Breast epithelium (tissue), 4 donors: ENCODE measurements around the gene DNAJB12. TPM values are rescaled to one million over a fixed set of nuclear protein-coding genes. Genes with fewer than 3 reads are reported as not detected.

Source experiments
- DNase-seq, 2 donors: peaks; one replicate each; pipeline ENCODE4 v3.0.0-alpha.2; 2019; ENCODE audit warnings: low spot score in 2 of 2
- H3K27ac ChIP-seq, 2 donors: fragments of 200-600 bp; sonication (generic) in 1 of 2; one replicate each; pipeline ENCODE4 v1.5.1; 2016 to 2019; ENCODE audit warnings: mild to moderate bottlenecking in 1 of 2
- H3K27me3 ChIP-seq, 2 donors: fragments of 200-600 bp; sonication (generic) in 1 of 2; one replicate each; pipeline versions ENCODE4 v1.5.1 to v1.6.0; 2017 to 2019; ENCODE audit warnings: control low read depth in 1 of 2, mild to moderate bottlenecking in 1 of 2
- H3K36me3 ChIP-seq: fragments of 200-600 bp; one replicate; pipeline ENCODE4 v1.5.1; 2019
- H3K4me1 ChIP-seq, 2 donors: fragments of 200-600 bp; sonication (generic); one replicate each; pipeline ENCODE4 v1.5.1; 2016 to 2019; ENCODE audit warnings: control low read depth in 1 of 2
- H3K4me3 ChIP-seq, 3 donors: fragments of 200-600 bp; sonication (generic); 1 replicate in 2 of 3; 2 replicates in 1 of 3; pipeline ENCODE4 v1.5.1; 2016 to 2019; ENCODE audit warnings: mild to moderate bottlenecking in 3 of 3, moderate library complexity in 2 of 3
- H3K9me3 ChIP-seq, 2 donors: fragments of 200-600 bp; sonication (generic) in 1 of 2; one replicate each; pipeline ENCODE4 v1.5.1; 2016 to 2019; ENCODE audit warnings: control low read depth in 1 of 2
- CTCF ChIP-seq, 3 donors: fragments of 450-650 bp; IDR thresholded peaks; one replicate each; pipeline ENCODE4 v1.5.1; 2016 to 2017; ENCODE audit warnings: antibody characterized with exemption in 3 of 3, mild to moderate bottlenecking in 3 of 3, moderate library complexity in 3 of 3
- POLR2A ChIP-seq: fragments of 450-650 bp; IDR thresholded peaks from one replicate; pipeline ENCODE4 v1.6.1; 2016; ENCODE audit warnings: antibody characterized with exemption, mild to moderate bottlenecking, moderate library complexity
- POLR2AphosphoS5 ChIP-seq, 3 donors: sonication (generic); formaldehyde crosslinking; IDR thresholded peaks; one replicate each; pipeline ENCODE4 v1.6.1; 2017; ENCODE audit warnings: antibody characterized with exemption in 3 of 3
- intact Hi-C: fragments of 100-400 bp; cut with DNase I; formaldehyde crosslinking; loops from one replicate; pipeline ENCODE4 v1.15.1; 2023; ENCODE audit warnings: low total_unique reads
- total RNA-seq, 3 donors: library from RNA; depleted of rRNA; stranded (reverse); fragments of >200 nt; gene quantifications; one replicate each; pipeline ENCODE4 v1.1.0, GENCODE V29; 2016

DNAJB12 gene
- total RNA-seq, 3 donors from 2014 or later, result 38.4 to 48.1 (median 38.7) TPM

GRCh38 chr10:72379776-72380175 is 25.1 kb upstream of the DNAJB12 start:
- H3K36me3 ChIP-seq, result no peaks in the 10 kb centered on the region
- H3K9me3 ChIP-seq, result no peaks in the 10 kb centered on the region
- H3K27me3 ChIP-seq, result no peaks in the 10 kb centered on the region
- H3K27ac ChIP-seq, result no peak overlapping the region
- no peak for DNase-seq
- TF ChIP-seq CTCF (IDR thresholded peaks at IDR 0.05), result no peak
- TF ChIP-seq POLR2AphosphoS5 (IDR thresholded peaks at IDR 0.05), result no peak
- TF ChIP-seq POLR2A, result no peak
- H3K4me3 ChIP-seq, result no peak overlapping the region
- H3K4me1 ChIP-seq, result no peaks in the 10 kb centered on the region
- intact Hi-C loops, result no loop called here

GRCh38 chr10:72379062-72379461 is 24.3 kb upstream of the DNAJB12 start:
- DNase-seq, result no peak
- no peaks in the 10 kb centered on the region for H3K4me1 ChIP-seq
- intact Hi-C loops, result no loop called here
- H3K27me3 ChIP-seq, result no peaks in the 10 kb centered on the region
- H3K27ac ChIP-seq, result no peak overlapping the region
- no peaks in the 10 kb centered on the region for H3K36me3 ChIP-seq
- H3K4me3 ChIP-seq, result no peak overlapping the region
- no peaks in the 10 kb centered on the region for H3K9me3 ChIP-seq
- TF ChIP-seq POLR2AphosphoS5 (IDR thresholded peaks at IDR 0.05) (no peak), POLR2A (no peak), CTCF (IDR thresholded peaks at IDR 0.05) (no peak)

GRCh38 chr10:72375585-72375984 is 20.9 kb upstream of the DNAJB12 start:
- Histone ChIP-seq H3K9me3 (no peaks in the 10 kb centered on the region), H3K4me3 (no peak overlapping the region), H3K27me3 (no peaks in the 10 kb centered on the region), H3K36me3 (no peaks in the 10 kb centered on the region), H3K4me1 (no peaks in the 10 kb centered on the region), H3K27ac (no peak overlapping the region)
- TF ChIP-seq CTCF (IDR thresholded peaks at IDR 0.05) (no peak), POLR2A (no peak), POLR2AphosphoS5 (IDR thresholded peaks at IDR 0.05) (no peak)
- intact Hi-C loops, result no loop called here
- DNase-seq, result no peak

GRCh38 chr10:72375173-72375572 is 20.5 kb upstream of the DNAJB12 start:
- no peaks in the 10 kb centered on the region for H3K9me3 ChIP-seq
- intact Hi-C loops, result no loop called here
- TF ChIP-seq POLR2A (no peak), CTCF (IDR thresholded peaks at IDR 0.05) (no peak), POLR2AphosphoS5 (IDR thresholded peaks at IDR 0.05) (no peak)
- H3K36me3 ChIP-seq, result no peaks in the 10 kb centered on the region
- no peak for DNase-seq
- H3K4me3 ChIP-seq, result no peak overlapping the region
- no peak overlapping the region for H3K27ac ChIP-seq
- H3K27me3 ChIP-seq, result no peaks in the 10 kb centered on the region
- H3K4me1 ChIP-seq, result no peaks in the 10 kb centered on the region

GRCh38 chr10:72370201-72370722 is 15.5 kb upstream of the DNAJB12 start:
- intact Hi-C loops, result no loop called here
- H3K27me3 ChIP-seq, result no peaks in the 10 kb centered on the region
- H3K4me1 ChIP-seq, result no peaks in the 10 kb centered on the region
- no peak overlapping the region for H3K27ac ChIP-seq
- no peak for DNase-seq
- TF ChIP-seq CTCF (IDR thresholded peaks at IDR 0.05) (no peak), POLR2AphosphoS5 (IDR thresholded peaks at IDR 0.05) (no peak), POLR2A (no peak)
- H3K36me3 ChIP-seq, result no peaks in the 10 kb centered on the region
- no peaks in the 10 kb centered on the region for H3K9me3 ChIP-seq
- no peak overlapping the region for H3K4me3 ChIP-seq
